BLaER1 treated with 17β-estradiol and CSF1 and Interleukin-3, amounts not matched to agents 10 nM and 100 nM (cell line): Measurements from ENCODE around the gene MAD2L1.

ENCODE experiments used
- H3K27ac ChIP-seq, 11 experiments: shearing (Covaris generic); formaldehyde crosslinking; 2 replicates each; pipeline ENCODE4 v1.8.1; 2022
- H3K27me3 ChIP-seq, 11 experiments: shearing (Covaris generic); formaldehyde crosslinking; 2 replicates each; pipeline ENCODE4 v1.8.1; 2022
- H3K36me3 ChIP-seq, 11 experiments: shearing (Covaris generic); formaldehyde crosslinking; 2 replicates each; pipeline ENCODE4 v1.8.1; 2022
- H3K4me1 ChIP-seq, 10 experiments: shearing (Covaris generic); formaldehyde crosslinking; 2 replicates each; pipeline ENCODE4 v1.8.1; 2022
- H3K4me2 ChIP-seq, 11 experiments: shearing (Covaris generic); formaldehyde crosslinking; 2 replicates each; pipeline ENCODE4 v1.8.1; 2022
- H3K4me3 ChIP-seq, 10 experiments: shearing (Covaris generic); formaldehyde crosslinking; 2 replicates each; pipeline ENCODE4 v1.8.1; 2022
- H3K9ac ChIP-seq, 11 experiments: shearing (Covaris generic); formaldehyde crosslinking; 2 replicates each; pipeline ENCODE4 v1.8.1; 2022
- H3K9me3 ChIP-seq, 11 experiments: shearing (Covaris generic); formaldehyde crosslinking; replicated peaks in 1 of 11; 2 replicates each; pipeline ENCODE4 v1.8.1; 2022
- H4K20me1 ChIP-seq, 11 experiments: shearing (Covaris generic); formaldehyde crosslinking; 2 replicates each; pipeline ENCODE4 v1.8.1; 2022
- Cebpa-rat ChIP-seq, 11 experiments: shearing (Covaris generic); IDR thresholded peaks; 2 replicates each; pipeline ENCODE4 v1.8.1; 2022

Gene MAD2L1

DNA sequence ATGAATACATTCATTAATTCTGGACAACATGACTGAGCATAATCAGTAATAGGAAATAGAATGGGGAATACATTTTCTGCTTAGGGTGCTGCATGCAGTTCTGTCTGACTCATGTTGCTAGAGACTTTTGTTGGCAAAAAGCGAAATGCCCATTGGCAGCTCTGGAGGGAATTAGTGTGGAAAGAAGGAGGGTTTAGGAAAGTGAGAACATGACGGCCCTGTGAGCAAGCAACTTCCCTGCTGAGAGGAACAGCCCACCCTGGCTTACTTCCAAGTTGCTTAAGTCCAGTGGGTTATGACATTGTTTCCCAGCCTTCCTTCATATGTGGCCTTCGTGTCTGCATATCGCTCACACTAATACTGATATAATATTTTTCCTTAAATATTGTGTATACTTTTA lies 13.8 kb downstream of the MAD2L1 start:
- H4K20me1 ChIP-seq: peaks cover 0 to 13% (median 8%) of the 10 kb centered on the region in 11 experiments; a peak in 8 of 22 replicates
- H3K27me3 ChIP-seq: no peaks in the 10 kb centered on the region
- peaks cover 0 to 50% (median 21%) of the 10 kb centered on the region in 11 experiments; a peak in 15 of 22 replicates for H3K36me3 ChIP-seq
- no peak overlapping the region for H3K4me3 ChIP-seq
- H3K4me2 ChIP-seq: no peak overlapping the region
- peaks cover 0 to 14% (median 8%) of the 10 kb centered on the region in 10 experiments; a peak in 11 of 20 replicates for H3K4me1 ChIP-seq
- H3K27ac ChIP-seq: no peak overlapping the region
- no peak overlapping the region for H3K9ac ChIP-seq
- H3K9me3 ChIP-seq: no peaks in the 10 kb centered on the region
- no peak for TF ChIP-seq Cebpa-rat (IDR thresholded peaks at IDR 0.05)

DNA sequence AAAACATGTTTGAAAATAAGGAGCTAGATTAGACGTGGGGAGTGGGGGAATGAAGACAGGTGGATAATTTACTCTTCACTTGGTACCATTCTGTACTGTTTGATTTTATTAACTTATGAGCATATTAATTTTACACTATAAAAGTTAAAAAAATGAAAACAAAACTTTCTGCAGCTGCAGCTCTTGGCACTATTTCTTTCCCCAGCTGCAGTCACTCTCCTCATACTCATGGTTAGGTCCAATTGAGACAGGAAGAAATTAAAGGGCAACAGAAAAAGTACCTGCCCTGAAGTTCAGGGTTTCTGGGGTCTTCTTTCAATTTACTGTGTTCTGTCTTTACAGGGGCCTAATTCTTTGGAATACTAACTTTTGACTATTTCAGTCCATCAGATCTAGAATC lies 15.4 kb downstream of the MAD2L1 start:
- Histone ChIP-seq H3K4me1 (peaks cover 0 to 14% (median 8%) of the 10 kb centered on the region in 10 experiments; a peak in 11 of 20 replicates), H3K4me3 (no peak overlapping the region), H3K27ac (no peak overlapping the region)

DNA sequence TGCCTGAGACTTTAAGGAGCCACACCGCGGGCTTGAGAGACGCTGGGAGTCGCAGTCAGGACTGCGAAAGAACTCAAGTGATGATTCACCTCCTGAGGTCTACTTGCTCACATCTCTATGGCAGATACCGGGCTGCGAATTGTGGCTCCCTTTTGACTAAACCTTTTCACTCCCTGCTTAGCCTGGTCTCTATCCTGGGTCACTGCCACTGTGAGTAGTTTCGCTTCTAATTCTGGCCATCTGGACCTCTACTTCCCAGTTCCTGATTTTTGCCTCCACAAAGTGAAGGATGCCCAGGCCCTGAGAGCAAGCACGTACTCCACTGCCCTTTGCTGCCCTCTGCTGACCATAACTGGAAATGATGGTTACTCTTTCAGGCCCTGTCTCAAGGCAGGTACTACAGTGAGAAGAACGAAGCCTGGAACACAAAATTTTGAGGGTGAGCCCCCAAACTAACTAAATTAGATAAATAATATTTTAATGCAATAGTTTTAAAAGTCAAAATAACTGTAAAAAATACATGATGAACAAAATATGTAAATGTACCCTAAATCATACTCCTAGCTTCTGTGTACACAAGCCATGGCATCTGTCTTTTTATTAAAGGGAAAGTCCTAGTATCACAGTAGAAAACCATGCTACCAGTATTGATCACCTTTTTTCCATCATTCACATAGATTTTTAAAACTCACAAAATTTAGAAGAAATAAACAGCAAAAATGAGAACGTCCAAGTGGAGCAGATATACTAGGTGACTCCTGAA lies 16.7 kb downstream of the MAD2L1 start:
- peaks cover 0 to 4% (median 0%) of the 10 kb centered on the region in 11 experiments; a peak in 3 of 22 replicates for H4K20me1 ChIP-seq
- no peaks in the 10 kb centered on the region for H3K27me3 ChIP-seq
- H3K4me1 ChIP-seq: peaks cover 0 to 14% (median 4%) of the 10 kb centered on the region in 10 experiments; a peak in 10 of 20 replicates
- no peak overlapping the region for H3K27ac ChIP-seq
- no peak overlapping the region for H3K9ac ChIP-seq
- no peak overlapping the region for H3K4me3 ChIP-seq
- TF ChIP-seq Cebpa-rat (IDR thresholded peaks at IDR 0.05): no peak
- peaks cover 0 to 22% (median 7%) of the 10 kb centered on the region in 11 experiments; a peak in 8 of 22 replicates for H3K36me3 ChIP-seq
- peak overlapping the region in 5 of 11 experiments; percentile 4 to 46 (median 16); a peak in 4 of 22 replicates for H3K4me2 ChIP-seq
- H3K9me3 ChIP-seq: no peaks in the 10 kb centered on the region

More for the DNA sequence above, 15.4 kb downstream of the MAD2L1 start:
- Histone ChIP-seq H3K27me3 (no peaks in the 10 kb centered on the region), H3K9me3 (no peaks in the 10 kb centered on the region), H3K36me3 (peaks cover 0 to 35% (median 12%) of the 10 kb centered on the region in 11 experiments; a peak in 9 of 22 replicates), H3K9ac (no peak overlapping the region), H4K20me1 (peaks cover 0 to 4% (median 0%) of the 10 kb centered on the region in 11 experiments; a peak in 3 of 22 replicates), H3K4me2 (no peak overlapping the region)
- no peak for TF ChIP-seq Cebpa-rat (IDR thresholded peaks at IDR 0.05)

DNA sequence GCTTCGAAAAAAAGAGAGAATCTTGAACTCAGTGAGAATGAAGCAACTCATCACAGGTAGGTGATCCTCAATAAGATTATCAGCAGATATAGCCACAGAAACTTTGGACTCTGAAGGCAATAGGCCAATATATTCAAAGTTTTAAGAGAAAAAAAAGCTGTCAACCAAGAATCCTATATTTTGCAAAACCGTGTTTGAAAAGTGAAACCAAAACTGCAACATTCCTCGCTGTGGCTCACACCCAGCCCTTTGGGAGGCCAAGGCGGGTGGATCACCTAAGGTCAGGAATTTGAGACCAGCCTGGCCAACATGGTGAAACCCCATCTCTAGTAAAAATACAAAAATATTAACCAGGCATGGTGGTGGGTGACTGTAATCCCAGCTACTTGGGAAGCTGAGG lies 22.8 kb downstream of the MAD2L1 start:
- no peak for TF ChIP-seq Cebpa-rat (IDR thresholded peaks at IDR 0.05)
- no peaks in the 10 kb centered on the region for H3K36me3 ChIP-seq
- no peaks in the 10 kb centered on the region for H4K20me1 ChIP-seq
- no peak overlapping the region for H3K4me2 ChIP-seq
- peaks cover 0 to 11% (median 8%) of the 10 kb centered on the region in 11 experiments; a peak in 9 of 22 replicates for H3K9me3 ChIP-seq
- H3K9ac ChIP-seq: no peak overlapping the region
- no peaks in the 10 kb centered on the region for H3K4me1 ChIP-seq
- H3K27ac ChIP-seq: no peak overlapping the region
- no peaks in the 10 kb centered on the region for H3K27me3 ChIP-seq
- no peak overlapping the region for H3K4me3 ChIP-seq

DNA sequence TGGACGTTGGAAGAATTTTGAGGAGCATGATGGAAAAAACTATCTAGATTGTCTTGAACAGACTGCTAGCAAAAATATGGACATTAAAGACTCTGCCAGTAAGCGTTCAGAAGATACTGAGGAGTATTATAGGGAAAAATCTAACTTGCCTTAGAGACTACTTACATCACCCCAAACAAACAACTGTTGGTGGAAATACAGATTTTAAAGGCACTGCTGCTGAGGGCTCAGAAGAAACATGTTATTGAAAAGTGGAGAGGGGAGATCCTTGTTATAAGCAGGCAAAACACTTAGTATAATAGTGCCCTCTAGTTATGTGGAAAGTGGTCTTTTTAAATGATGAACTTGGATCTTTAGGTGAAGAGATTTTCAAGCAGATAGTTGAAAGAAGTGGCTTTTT lies 29.2 kb downstream of the MAD2L1 start:
- Histone ChIP-seq H3K4me2 (no peak overlapping the region), H3K36me3 (no peaks in the 10 kb centered on the region), H4K20me1 (no peaks in the 10 kb centered on the region), H3K9ac (no peak overlapping the region), H3K27me3 (no peaks in the 10 kb centered on the region), H3K4me1 (no peaks in the 10 kb centered on the region), H3K27ac (no peak overlapping the region), H3K4me3 (no peak overlapping the region), H3K9me3 (no peaks in the 10 kb centered on the region)
- no peak for TF ChIP-seq Cebpa-rat (IDR thresholded peaks at IDR 0.05)

DNA sequence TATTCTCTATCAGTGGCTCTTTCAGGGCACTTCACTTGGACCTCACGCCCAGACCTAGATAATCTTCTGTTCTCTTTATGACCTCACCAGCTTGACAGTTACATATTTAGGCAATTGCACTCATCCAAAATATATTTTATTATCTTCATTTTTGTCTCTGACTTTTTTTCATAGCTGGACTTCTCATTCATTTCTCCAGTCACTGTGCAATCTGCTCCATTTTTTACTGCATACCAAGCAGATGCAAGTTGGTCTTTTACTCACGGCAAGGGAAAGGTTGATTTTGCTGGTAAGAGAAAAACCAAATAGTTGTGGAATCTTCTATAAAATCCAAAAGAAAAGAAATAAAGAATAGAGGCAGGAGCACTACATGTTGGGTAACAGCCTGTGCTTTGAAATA lies 31.7 kb downstream of the MAD2L1 start:
- no peaks in the 10 kb centered on the region for H3K4me1 ChIP-seq
- TF ChIP-seq Cebpa-rat (IDR thresholded peaks at IDR 0.05): no peak

DNA sequence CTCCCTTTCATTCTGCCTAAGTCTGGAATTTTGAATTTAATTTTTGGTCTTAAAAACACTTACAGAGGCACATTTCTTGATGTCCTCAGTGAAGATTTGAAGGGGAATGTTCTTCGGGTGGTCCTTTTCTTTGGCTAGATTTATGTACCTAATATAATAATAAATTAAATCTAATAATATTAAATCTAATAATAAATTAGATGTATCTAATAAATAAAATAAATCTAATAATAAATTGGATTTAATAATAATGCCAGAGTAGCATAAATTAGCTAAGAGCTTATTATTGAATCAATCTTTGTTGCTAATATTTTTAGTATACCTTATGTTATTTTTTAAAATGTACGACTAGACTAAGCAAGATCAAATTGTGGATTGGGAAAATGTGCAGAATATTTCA lies 39.8 kb downstream of the MAD2L1 start:
- no peak for TF ChIP-seq Cebpa-rat (IDR thresholded peaks at IDR 0.05)
- H3K9ac ChIP-seq: no peak overlapping the region
- no peaks in the 10 kb centered on the region for H3K9me3 ChIP-seq
- no peaks in the 10 kb centered on the region for H4K20me1 ChIP-seq
- no peaks in the 10 kb centered on the region for H3K27me3 ChIP-seq
- no peak overlapping the region for H3K4me2 ChIP-seq
- H3K27ac ChIP-seq: no peak overlapping the region
- H3K4me1 ChIP-seq: no peaks in the 10 kb centered on the region
- no peaks in the 10 kb centered on the region for H3K36me3 ChIP-seq
- no peak overlapping the region for H3K4me3 ChIP-seq

More for the DNA sequence above, 31.7 kb downstream of the MAD2L1 start:
- Histone ChIP-seq H3K9ac (no peak overlapping the region), H3K36me3 (no peaks in the 10 kb centered on the region), H3K4me3 (no peak overlapping the region), H3K27me3 (no peaks in the 10 kb centered on the region), H3K27ac (no peak overlapping the region), H3K9me3 (no peaks in the 10 kb centered on the region), H3K4me2 (no peak overlapping the region), H4K20me1 (no peaks in the 10 kb centered on the region)

DNA sequence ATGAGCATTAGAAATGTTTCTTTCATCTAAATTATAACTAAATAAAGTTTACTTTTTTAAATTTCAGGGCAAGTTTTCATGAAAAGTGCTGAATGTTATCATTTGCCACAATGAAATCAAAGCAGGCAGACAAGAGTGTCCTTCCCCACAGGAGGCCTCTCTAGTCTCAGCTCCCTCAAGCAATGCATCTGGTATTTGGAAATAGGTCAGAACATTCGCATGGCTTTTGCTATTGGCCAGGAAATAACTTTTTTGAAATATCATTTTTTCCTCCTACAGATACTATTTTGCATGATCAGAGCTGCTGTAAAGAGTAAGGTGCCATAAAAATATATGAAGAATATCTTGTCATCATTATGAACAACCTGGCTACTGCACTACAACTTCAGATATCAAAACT lies 41.1 kb downstream of the MAD2L1 start:
- Histone ChIP-seq H3K4me1 (no peaks in the 10 kb centered on the region), H3K27me3 (no peaks in the 10 kb centered on the region), H3K36me3 (no peaks in the 10 kb centered on the region), H3K4me3 (no peak overlapping the region), H3K27ac (no peak overlapping the region), H3K4me2 (no peak overlapping the region), H3K9ac (no peak overlapping the region), H3K9me3 (no peaks in the 10 kb centered on the region), H4K20me1 (no peaks in the 10 kb centered on the region)
- TF ChIP-seq Cebpa-rat (IDR thresholded peaks at IDR 0.05): no peak

DNA sequence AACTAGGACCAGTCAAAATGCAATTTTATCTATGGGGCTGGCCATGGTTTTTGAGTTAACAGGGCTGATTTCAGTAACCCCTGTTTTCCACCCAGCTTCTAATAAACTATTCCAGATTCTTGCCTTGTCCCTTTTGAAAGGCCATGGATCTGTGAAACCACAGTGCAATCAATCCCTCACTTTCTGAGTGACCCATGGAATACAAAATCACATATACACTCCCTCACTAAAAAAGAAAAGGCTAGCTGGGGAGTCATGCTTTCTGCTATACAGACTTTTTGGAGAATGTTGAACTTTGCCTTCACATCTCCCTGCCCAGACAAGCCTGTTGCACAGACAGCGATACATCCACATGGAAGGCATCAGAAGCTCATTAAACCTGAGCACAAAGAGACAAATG lies 47.9 kb downstream of the MAD2L1 start:
- Histone ChIP-seq H3K36me3 (no peaks in the 10 kb centered on the region), H3K9me3 (peaks cover 0 to 4% (median 0%) of the 10 kb centered on the region in 11 experiments; a peak in 1 of 22 replicates), H3K27ac (no peak overlapping the region), H3K9ac (no peak overlapping the region), H3K4me2 (no peak overlapping the region), H3K4me1 (no peaks in the 10 kb centered on the region), H3K4me3 (no peak overlapping the region), H3K27me3 (no peaks in the 10 kb centered on the region), H4K20me1 (no peaks in the 10 kb centered on the region)
- no peak for TF ChIP-seq Cebpa-rat (IDR thresholded peaks at IDR 0.05)
